ENCODE data around the gene SLC35F3. TPM values are rescaled to one million over a fixed set of nuclear protein-coding genes. Genes with fewer than 3 reads are reported as not detected.
"Not testable (repeated sequence)": the region's sequence is repeated elsewhere in the genome, so short reads cannot be mapped to it uniquely, and the experiment has no call there.

Gene SLC35F3
- total RNA-seq, 1 experiment from 2014 or later, result 0.66 TPM

DNA sequence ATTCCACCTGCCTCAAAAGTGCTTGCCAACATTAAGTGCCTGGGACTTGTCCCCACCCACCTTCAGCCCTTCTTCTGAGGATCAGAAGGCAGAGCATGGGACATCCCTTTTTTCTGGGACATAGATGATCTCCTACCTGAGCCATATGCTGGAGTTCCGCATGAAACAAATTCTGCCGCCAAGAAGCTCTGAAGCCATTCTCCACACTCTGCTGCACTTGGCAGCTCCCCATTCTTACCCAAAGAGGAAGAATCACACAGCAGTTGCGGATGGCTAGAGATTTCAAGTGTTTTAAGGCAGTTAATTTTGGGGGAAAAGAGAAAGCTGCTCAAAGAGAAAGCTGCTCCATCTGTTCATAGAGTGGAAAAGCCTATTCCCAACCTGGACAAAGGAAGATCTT lies 271.5 kb downstream of the SLC35F3 start:
- Mint-ChIP-seq H3K4me3 (ENCODE audit: low read depth, unreplicated experiment) (no peak overlapping the region), H3K9me3 (ENCODE audit: low read depth, unreplicated experiment) (no peaks in the 10 kb centered on the region), H3K4me1 (ENCODE audit: low read depth, unreplicated experiment) (no peaks in the 10 kb centered on the region), H3K27me3 (ENCODE audit: unreplicated experiment) (peaks cover 89% of the 10 kb centered on the region), H3K27ac (ENCODE audit: unreplicated experiment) (no peak overlapping the region), H3K36me3 (ENCODE audit: insufficient read depth, unreplicated experiment) (no peaks in the 10 kb centered on the region)
- no TSS peak for BruUV-seq (replicated peaks)
- CTCF ChIA-PET, result interaction anchor here (0.6 kb wide), 1 partner anchor 124 kb away, joined by 5 read pairs; no protein-coding TSS in a partner anchor
- intact Hi-C loops (cut with micrococcal nuclease; ENCODE audit: unreplicated experiment), result no loop called here
- DNase-seq, result no peak
- TF ChIP-seq, protein P1, sequence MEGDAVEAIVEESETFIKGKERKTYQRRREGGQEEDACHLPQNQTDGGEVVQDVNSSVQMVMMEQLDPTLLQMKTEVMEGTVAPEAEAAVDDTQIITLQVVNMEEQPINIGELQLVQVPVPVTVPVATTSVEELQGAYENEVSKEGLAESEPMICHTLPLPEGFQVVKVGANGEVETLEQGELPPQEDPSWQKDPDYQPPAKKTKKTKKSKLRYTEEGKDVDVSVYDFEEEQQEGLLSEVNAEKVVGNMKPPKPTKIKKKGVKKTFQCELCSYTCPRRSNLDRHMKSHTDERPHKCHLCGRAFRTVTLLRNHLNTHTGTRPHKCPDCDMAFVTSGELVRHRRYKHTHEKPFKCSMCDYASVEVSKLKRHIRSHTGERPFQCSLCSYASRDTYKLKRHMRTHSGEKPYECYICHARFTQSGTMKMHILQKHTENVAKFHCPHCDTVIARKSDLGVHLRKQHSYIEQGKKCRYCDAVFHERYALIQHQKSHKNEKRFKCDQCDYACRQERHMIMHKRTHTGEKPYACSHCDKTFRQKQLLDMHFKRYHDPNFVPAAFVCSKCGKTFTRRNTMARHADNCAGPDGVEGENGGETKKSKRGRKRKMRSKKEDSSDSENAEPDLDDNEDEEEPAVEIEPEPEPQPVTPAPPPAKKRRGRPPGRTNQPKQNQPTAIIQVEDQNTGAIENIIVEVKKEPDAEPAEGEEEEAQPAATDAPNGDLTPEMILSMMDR (IDR thresholded peaks at IDR 0.05; ENCODE audit: unreplicated experiment), result no peak

DNA sequence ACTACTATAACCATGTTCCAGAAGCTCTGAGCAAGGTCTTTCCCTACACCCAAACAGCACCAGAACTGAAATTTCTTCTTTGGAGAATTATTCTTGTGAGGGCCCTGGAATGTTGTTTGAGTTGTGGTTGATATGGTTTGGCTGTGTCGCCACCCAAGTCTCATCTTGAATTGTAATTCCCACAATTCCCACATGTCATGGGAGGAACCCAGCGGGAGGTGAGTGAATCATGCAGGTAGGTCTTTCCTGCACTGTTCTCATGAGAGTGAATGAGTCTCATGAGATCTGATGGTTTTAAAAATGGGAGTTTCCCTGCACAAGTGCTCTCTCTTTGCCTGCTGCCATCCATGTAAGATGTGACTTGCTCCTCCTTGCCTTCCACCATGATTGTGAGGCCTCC lies 272.4 kb downstream of the SLC35F3 start:
- H3K36me3 Mint-ChIP-seq (ENCODE audit: insufficient read depth, unreplicated experiment); H3K9me3 Mint-ChIP-seq (ENCODE audit: low read depth, unreplicated experiment); CTCF ChIA-PET; intact Hi-C loops (cut with micrococcal nuclease; ENCODE audit: unreplicated experiment); BruUV-seq (replicated peaks); H3K4me1 Mint-ChIP-seq (ENCODE audit: low read depth, unreplicated experiment); H3K4me3 Mint-ChIP-seq (ENCODE audit: low read depth, unreplicated experiment); DNase-seq; H3K27ac Mint-ChIP-seq (ENCODE audit: unreplicated experiment): not testable (repeated sequence)
- H3K27me3 Mint-ChIP-seq (ENCODE audit: unreplicated experiment), result peaks cover 89% of the 10 kb centered on the region

DNA sequence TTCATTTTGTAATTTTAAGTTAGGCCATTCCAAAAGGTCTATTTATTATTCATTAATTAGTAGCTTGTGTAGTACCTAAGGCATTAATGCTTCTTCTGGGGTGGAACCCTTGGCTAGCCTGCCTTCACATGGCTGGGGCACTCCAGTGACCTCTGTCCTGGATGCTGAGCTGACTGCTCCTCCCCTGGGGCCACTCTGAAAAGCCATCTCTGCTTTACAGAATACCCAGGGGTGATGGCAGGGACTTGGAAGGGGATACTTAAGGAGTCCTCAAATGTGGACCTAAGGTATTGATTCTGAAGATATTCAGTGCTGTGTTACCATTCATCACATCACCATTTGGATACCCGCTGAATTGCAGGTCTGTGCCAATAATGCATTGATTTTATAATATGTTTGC lies 281.0 kb downstream of the SLC35F3 start:
- Mint-ChIP-seq H3K9me3 (ENCODE audit: low read depth, unreplicated experiment) (no peaks in the 10 kb centered on the region), H3K36me3 (ENCODE audit: insufficient read depth, unreplicated experiment) (no peaks in the 10 kb centered on the region), H3K4me1 (ENCODE audit: low read depth, unreplicated experiment) (no peaks in the 10 kb centered on the region), H3K4me3 (ENCODE audit: low read depth, unreplicated experiment) (no peak overlapping the region), H3K27me3 (ENCODE audit: unreplicated experiment) (peaks cover 52% of the 10 kb centered on the region), H3K27ac (ENCODE audit: unreplicated experiment) (no peak overlapping the region)
- intact Hi-C loops (cut with micrococcal nuclease; ENCODE audit: unreplicated experiment), result no loop called here
- TF ChIP-seq, protein P1 (IDR thresholded peaks at IDR 0.05; ENCODE audit: unreplicated experiment), result no peak
- no TSS peak for BruUV-seq (replicated peaks)
- CTCF ChIA-PET, result no interaction called here
- no peak for DNase-seq

DNA sequence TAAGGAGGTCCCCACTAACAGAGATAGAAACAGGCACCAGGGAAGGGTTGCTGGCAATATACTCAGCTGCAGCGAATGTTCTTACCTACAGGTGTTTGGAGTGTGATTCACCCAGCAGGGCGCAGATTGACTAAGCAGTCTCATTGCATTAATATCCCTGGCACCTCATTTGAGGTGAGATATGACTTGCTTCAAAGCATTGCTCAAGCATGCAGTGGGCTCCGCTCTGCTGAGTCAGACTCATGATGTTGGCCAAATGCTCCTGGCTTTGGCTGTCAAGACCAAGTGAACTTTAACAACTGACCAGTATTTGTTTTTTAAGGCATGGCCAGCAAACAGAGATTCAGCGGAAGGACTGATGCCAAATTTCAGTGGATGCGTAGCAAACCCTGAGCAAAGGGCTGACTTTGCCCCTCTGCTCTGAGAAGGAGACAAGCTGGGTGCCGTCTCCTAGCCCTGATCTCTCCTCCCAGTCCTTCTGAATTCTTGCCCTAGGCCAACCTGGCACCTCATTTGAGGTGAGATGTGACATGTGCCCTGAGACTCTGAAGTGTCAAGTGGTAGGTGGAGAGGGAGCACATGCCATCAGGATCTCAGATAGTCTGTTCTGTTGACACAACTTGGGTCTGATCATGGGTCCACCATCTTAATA lies 281.7 kb downstream of the SLC35F3 start:
- peak; percentile 8 for DNase-seq
- Mint-ChIP-seq H3K4me3 (ENCODE audit: low read depth, unreplicated experiment) (no peak overlapping the region), H3K4me1 (ENCODE audit: low read depth, unreplicated experiment) (no peaks in the 10 kb centered on the region), H3K27me3 (ENCODE audit: unreplicated experiment) (peaks cover 55% of the 10 kb centered on the region), H3K36me3 (ENCODE audit: insufficient read depth, unreplicated experiment) (no peaks in the 10 kb centered on the region), H3K9me3 (ENCODE audit: low read depth, unreplicated experiment) (peaks cover 2% of the 10 kb centered on the region), H3K27ac (ENCODE audit: unreplicated experiment) (no peak overlapping the region)
- no TSS peak for BruUV-seq (replicated peaks)
- CTCF ChIA-PET, result no interaction called here
- intact Hi-C loops (cut with micrococcal nuclease; ENCODE audit: unreplicated experiment), result no loop called here
- TF ChIP-seq, protein P1 (IDR thresholded peaks at IDR 0.05; ENCODE audit: unreplicated experiment), result no peak

DNA sequence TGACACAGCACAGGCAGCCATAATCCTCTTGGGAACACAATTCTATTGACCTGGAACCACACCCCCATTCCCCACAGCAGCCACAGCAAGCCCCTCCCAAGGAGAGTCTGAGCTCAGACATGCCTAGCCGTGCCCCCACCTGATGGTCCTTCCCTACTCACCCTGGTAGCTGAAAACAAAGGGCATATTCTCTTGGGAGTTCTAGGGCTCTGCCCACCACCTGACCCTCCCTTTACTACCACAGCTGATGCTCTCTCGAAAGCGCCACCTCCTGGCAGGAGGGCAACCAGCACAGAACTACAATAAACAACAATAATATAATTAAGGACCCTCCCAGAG lies 283.9 kb downstream of the SLC35F3 start:
- BruUV-seq (replicated peaks), result no TSS peak
- Mint-ChIP-seq H3K9me3 (ENCODE audit: low read depth, unreplicated experiment) (peaks cover 7% of the 10 kb centered on the region), H3K4me3 (ENCODE audit: low read depth, unreplicated experiment) (no peak overlapping the region), H3K36me3 (ENCODE audit: insufficient read depth, unreplicated experiment) (no peaks in the 10 kb centered on the region), H3K27ac (ENCODE audit: unreplicated experiment) (no peak overlapping the region), H3K27me3 (ENCODE audit: unreplicated experiment) (peaks cover 64% of the 10 kb centered on the region), H3K4me1 (ENCODE audit: low read depth, unreplicated experiment) (no peaks in the 10 kb centered on the region)
- TF ChIP-seq, protein P1 (IDR thresholded peaks at IDR 0.05; ENCODE audit: unreplicated experiment), result no peak
- intact Hi-C loops (cut with micrococcal nuclease; ENCODE audit: unreplicated experiment), result no loop called here
- CTCF ChIA-PET, result no interaction called here
- DNase-seq, result peak; percentile 18
